ENCODE data around the gene AIG1.

- TF ChIP-seq, protein P1, sequence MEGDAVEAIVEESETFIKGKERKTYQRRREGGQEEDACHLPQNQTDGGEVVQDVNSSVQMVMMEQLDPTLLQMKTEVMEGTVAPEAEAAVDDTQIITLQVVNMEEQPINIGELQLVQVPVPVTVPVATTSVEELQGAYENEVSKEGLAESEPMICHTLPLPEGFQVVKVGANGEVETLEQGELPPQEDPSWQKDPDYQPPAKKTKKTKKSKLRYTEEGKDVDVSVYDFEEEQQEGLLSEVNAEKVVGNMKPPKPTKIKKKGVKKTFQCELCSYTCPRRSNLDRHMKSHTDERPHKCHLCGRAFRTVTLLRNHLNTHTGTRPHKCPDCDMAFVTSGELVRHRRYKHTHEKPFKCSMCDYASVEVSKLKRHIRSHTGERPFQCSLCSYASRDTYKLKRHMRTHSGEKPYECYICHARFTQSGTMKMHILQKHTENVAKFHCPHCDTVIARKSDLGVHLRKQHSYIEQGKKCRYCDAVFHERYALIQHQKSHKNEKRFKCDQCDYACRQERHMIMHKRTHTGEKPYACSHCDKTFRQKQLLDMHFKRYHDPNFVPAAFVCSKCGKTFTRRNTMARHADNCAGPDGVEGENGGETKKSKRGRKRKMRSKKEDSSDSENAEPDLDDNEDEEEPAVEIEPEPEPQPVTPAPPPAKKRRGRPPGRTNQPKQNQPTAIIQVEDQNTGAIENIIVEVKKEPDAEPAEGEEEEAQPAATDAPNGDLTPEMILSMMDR (IDR thresholded peaks at IDR 0.05), result no peak
- no peak for TF ChIP-seq POLR2A (IDR thresholded peaks at IDR 0.05)
Observed at GRCh38 chr6:143299253-143300166, 238.8 kb downstream of the AIG1 start.

Data from body of pancreas (tissue), 4 donors.